ENCODE results near the gene MYOM1.

Gene MYOM1

DNA sequence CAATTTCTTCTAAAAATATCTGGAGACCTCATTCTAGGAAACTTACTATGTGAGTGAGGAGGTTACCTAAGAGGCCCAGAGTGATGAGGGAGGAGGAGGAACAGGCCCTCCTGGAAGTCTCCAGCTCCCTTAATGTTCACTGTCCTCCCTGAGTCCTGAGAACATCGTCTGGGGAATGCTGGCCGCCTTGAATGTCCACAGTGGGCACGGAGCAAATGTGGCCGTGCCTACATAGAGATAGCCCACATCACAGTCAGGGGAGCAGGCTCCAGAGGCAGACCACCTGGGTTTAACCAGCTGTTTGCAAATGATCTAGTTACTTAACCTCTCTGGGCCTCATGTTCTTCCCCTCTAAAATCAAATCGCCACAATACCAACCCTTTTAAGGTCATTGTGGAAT, 123.8 kb downstream of the MYOM1 start:
- no peak for DNase-seq (ENCODE audit: low read depth)
- H3K4me3 ChIP-seq (ENCODE audit: control insufficient read depth, low read depth, low read length): no peak overlapping the region
- TF ChIP-seq, protein P1, sequence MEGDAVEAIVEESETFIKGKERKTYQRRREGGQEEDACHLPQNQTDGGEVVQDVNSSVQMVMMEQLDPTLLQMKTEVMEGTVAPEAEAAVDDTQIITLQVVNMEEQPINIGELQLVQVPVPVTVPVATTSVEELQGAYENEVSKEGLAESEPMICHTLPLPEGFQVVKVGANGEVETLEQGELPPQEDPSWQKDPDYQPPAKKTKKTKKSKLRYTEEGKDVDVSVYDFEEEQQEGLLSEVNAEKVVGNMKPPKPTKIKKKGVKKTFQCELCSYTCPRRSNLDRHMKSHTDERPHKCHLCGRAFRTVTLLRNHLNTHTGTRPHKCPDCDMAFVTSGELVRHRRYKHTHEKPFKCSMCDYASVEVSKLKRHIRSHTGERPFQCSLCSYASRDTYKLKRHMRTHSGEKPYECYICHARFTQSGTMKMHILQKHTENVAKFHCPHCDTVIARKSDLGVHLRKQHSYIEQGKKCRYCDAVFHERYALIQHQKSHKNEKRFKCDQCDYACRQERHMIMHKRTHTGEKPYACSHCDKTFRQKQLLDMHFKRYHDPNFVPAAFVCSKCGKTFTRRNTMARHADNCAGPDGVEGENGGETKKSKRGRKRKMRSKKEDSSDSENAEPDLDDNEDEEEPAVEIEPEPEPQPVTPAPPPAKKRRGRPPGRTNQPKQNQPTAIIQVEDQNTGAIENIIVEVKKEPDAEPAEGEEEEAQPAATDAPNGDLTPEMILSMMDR (IDR thresholded peaks at IDR 0.05; ENCODE audit: control insufficient read depth, insufficient read depth, low read depth, low read length, missing control alignments): no peak

DNA sequence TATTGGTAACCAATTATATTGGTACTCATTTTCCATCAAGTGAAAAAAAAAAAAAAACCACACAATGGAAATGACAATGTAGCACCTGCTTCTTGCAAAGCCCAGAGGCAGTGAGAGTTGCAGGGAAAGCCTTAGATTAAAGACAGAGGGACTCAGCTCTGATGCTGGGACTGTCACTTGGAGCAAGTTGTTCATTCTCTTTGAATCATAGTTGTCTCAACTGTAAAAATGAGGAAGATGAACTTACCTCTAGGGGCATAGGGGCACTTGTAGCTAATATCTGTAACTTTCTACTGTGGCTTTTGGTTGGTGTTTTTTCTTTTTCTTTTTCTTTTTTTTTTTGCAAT, 125.5 kb downstream of the MYOM1 start:
- no peak for DNase-seq (ENCODE audit: low read depth)
- no peak overlapping the region for H3K4me3 ChIP-seq (ENCODE audit: control insufficient read depth, low read depth, low read length)
- TF ChIP-seq, protein P1 (IDR thresholded peaks at IDR 0.05; ENCODE audit: control insufficient read depth, insufficient read depth, low read depth, low read length, missing control alignments): no peak

DNA sequence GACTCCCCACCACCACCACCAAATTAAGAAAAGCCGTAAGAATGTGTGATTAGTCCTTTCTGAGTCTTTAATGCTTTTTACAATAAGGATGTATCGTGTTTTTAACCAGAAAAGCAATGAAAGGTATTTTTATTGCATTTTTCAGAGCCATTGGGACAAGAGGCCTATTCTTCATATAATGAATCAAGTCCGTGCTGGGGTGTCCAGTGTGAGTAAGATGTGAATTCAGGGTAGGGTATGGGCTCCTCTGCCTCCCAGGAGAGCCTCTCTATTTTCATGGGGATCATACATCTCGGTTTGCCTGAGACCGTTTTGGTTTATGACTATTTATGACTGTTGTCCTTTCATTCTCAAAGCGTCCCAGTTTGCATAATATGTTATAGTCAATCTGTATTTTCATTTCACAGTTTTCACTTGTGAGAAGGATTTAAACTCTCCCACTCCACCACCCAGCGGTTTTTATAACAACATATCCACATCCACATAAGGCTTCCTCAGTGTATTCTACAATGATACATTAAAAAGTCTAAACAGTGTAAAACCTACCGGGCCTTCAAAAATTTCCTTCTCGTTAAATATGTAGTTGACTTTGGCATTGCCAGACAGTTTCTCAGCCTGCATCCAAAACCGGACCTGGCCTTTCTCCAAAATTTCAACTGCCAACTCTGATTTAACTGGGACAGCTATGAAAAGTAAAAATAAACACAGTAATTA, 126.0 kb downstream of the MYOM1 start:
- DNase-seq (ENCODE audit: low read depth): no peak
- TF ChIP-seq, protein P1 (IDR thresholded peaks at IDR 0.05; ENCODE audit: control insufficient read depth, insufficient read depth, low read depth, low read length, missing control alignments): no peak
- H3K4me3 ChIP-seq (ENCODE audit: control insufficient read depth, low read depth, low read length): no peak overlapping the region

DNA sequence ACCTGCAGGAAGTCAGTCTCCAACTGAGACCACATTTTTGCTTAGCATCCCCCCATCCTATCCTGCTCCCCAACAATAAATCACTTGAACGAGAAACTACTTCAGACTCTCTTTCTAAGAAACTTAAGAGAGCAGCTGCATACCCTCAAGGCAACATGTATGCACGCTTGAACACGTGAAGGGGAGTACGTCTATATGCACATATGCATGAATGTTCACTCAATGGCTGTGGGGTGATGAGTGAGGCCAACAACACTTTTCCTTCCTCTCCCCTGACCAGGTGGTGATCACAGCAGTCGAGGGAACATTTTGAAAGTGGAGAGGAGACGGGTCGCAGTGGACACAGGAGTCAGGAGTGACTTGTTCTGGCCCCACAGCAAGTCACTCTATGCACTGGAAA, 127.0 kb downstream of the MYOM1 start:
- no peak overlapping the region for H3K4me3 ChIP-seq (ENCODE audit: control insufficient read depth, low read depth, low read length)
- DNase-seq (ENCODE audit: low read depth): no peak
- TF ChIP-seq, protein P1 (IDR thresholded peaks at IDR 0.05; ENCODE audit: control insufficient read depth, insufficient read depth, low read depth, low read length, missing control alignments): no peak

GRCh38 chr18:3089579-3089978, 130.2 kb downstream of the MYOM1 start:
- DNase-seq (ENCODE audit: low read depth): no peak
- TF ChIP-seq, protein P1 (IDR thresholded peaks at IDR 0.05; ENCODE audit: control insufficient read depth, insufficient read depth, low read depth, low read length, missing control alignments): no peak
- H3K4me3 ChIP-seq (ENCODE audit: control insufficient read depth, low read depth, low read length): no peak overlapping the region

- TF ChIP-seq, protein P1 (IDR thresholded peaks at IDR 0.05; ENCODE audit: control insufficient read depth, insufficient read depth, low read depth, low read length, missing control alignments): no peak
- no peak for DNase-seq (ENCODE audit: low read depth)
- no peak overlapping the region for H3K4me3 ChIP-seq (ENCODE audit: control insufficient read depth, low read depth, low read length)
Measured at GRCh38 chr18:3088449-3088848, 131.3 kb downstream of the MYOM1 start.

Data from AG09309 (cell line).